Breast epithelium (tissue), 3 donors: ENCODE results near the gene CRY2.

ENCODE experiments used
- POLR2A ChIP-seq: fragments of 450-650 bp; IDR thresholded peaks from one replicate; pipeline ENCODE4 v1.6.1; 2016; ENCODE audit warnings: antibody characterized with exemption, mild to moderate bottlenecking, moderate library complexity
- POLR2AphosphoS5 ChIP-seq, 3 donors: sonication (generic); formaldehyde crosslinking; IDR thresholded peaks; one replicate each; pipeline ENCODE4 v1.6.1; 2017; ENCODE audit warnings: antibody characterized with exemption in 3 of 3
- TF ChIP-seq, protein P1 (sequence below), 3 donors: fragments of 450-650 bp; IDR thresholded peaks; one replicate each; pipeline ENCODE4 v1.5.1; 2016 to 2017; ENCODE audit warnings: antibody characterized with exemption in 3 of 3, mild to moderate bottlenecking in 3 of 3, moderate library complexity in 3 of 3

DNA sequence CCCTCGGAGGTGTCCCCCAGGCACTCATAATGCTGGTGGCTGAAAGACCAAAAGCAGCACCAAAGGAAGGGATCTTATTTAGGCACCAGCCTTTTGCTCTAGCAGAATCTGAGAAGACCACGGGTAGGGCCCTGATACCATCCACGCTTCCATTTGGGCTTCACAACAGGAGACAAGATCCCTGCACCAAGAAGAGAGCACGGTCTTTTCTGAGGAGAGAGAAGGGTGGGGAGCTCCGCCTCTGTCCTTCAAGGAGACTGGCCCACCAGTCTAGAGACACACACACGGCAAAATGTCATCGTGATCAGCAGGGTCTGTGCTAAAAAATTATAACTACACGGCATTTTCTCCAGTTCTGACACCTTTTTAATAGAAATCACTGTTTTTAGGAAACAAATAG lies 84.9 kb downstream of the CRY2 start:
- TF ChIP-seq POLR2A, result no peak
- TF ChIP-seq, protein P1, sequence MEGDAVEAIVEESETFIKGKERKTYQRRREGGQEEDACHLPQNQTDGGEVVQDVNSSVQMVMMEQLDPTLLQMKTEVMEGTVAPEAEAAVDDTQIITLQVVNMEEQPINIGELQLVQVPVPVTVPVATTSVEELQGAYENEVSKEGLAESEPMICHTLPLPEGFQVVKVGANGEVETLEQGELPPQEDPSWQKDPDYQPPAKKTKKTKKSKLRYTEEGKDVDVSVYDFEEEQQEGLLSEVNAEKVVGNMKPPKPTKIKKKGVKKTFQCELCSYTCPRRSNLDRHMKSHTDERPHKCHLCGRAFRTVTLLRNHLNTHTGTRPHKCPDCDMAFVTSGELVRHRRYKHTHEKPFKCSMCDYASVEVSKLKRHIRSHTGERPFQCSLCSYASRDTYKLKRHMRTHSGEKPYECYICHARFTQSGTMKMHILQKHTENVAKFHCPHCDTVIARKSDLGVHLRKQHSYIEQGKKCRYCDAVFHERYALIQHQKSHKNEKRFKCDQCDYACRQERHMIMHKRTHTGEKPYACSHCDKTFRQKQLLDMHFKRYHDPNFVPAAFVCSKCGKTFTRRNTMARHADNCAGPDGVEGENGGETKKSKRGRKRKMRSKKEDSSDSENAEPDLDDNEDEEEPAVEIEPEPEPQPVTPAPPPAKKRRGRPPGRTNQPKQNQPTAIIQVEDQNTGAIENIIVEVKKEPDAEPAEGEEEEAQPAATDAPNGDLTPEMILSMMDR (IDR thresholded peaks at IDR 0.05), result no peak
- TF ChIP-seq POLR2AphosphoS5 (IDR thresholded peaks at IDR 0.05), result no peak
